ENCODE results near the gene TLX2.

- TF ChIP-seq CTCF (IDR thresholded peaks at IDR 0.05) (no peak), POLR2AphosphoS5 (IDR thresholded peaks at IDR 0.05) (no peak)
Measured at GRCh38 chr2:74532222-74532621, 18.0 kb downstream of the TLX2 start.

All from breast epithelium (tissue), 3 donors.